NCI-H524 (cell line): ENCODE measurements around the gene FAM20C.
"Not testable (repeated sequence)": the region's sequence is repeated elsewhere in the genome, so short reads cannot be mapped to it uniquely, and the experiment has no call there.

ENCODE experiments used
- DNase-seq, 2 experiments: peaks; one replicate each; lab custom pipeline; 2025; lab: John Stamatoyannopoulos, UW

FAM20C gene

DNA sequence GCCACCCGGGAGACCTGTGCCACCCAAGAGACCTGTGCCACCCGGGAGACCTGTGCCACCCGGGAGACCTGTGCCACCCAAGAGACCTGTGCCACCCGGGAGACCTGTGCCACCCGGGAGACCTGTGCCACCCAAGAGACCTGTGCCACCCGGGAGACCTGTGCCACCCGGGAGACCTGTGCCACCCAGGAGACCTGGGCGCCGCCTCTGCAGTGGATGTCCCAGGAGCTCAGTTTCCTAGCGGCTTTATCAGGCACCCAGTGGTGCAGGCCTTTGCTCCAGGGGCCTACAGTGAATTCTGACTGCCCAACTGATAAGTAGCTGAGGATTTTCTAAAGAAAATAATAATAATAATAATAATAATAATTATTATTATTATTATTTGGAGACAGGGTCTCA is 51.2 kb downstream of the FAM20C start:
- DNase-seq = not testable (repeated sequence)

DNA sequence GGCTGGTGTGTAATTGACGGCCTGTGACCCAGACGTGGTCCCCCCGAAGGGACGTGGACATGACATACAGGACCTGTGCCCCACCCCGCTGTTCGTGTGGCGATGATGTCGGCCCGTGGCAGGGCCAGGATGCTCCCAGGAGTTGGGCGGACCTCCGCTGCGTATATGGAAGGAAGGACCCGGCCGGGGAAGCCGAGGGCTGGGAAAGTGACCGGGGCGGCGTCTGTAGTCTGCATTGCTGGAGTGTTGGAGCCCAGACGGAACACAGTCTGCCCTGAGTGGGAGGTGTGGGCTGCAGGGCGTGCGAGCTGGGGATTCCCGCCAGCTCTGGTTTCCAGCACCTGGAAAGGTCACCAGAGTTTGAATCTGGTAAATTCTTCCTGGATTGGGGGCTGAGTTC is 52.6 kb downstream of the FAM20C start:
- DNase-seq = no peak

DNA sequence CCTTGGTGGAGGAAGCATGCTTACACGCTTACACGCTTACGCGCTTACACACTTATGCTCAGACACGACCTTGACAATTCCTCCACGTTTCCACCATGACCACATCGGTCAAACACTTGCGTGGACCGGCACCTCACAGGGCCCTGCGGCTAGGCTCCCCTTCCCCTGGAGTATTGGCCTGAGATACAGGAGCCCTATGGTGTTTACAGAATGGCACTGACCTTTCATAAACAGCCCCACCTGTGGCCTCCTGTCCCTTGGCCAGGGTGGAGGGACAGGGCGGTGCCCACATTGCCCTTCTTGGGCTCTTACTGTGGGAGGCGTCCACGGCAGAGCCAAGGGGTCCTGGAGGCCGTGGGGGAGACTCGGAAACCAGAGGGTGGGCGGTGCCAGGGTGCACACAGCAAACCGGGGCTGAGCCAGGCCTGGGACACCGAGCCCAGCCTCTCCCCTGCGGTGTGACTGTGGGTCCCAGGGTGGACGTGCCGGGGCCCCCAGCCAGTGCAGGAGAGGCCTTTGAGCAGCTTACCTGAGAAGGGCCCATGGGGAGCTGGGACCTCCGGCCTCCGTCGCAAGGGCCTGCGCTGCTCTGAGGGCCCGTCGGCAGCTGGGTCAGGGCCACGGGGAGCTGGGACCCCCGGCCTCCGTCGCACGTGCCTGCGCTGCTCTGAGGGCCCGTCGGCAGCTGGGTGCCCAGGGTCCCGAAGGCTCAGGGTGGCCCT is 53.4 kb downstream of the FAM20C start:
- no peak for DNase-seq

DNA sequence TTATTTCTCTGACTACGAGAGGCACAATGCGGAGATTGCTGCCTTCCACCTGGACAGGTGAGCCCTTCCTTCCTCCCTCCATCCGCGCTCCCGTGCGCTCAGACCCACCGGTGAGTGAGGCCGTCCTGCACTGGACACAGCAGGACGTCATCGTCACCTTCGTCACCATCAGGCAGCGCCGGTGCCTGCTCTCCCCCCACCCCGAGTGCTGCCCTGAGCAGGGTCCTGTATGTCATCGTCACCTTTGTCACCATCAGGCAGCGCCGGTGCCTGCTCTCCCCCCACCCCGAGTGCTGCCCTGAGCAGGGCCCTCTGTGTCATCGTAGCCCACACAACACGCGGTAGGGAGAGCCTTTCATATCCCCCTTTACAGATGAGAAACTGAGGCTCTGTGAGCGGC is 54.1 kb downstream of the FAM20C start:
- DNase-seq = no peak

DNA sequence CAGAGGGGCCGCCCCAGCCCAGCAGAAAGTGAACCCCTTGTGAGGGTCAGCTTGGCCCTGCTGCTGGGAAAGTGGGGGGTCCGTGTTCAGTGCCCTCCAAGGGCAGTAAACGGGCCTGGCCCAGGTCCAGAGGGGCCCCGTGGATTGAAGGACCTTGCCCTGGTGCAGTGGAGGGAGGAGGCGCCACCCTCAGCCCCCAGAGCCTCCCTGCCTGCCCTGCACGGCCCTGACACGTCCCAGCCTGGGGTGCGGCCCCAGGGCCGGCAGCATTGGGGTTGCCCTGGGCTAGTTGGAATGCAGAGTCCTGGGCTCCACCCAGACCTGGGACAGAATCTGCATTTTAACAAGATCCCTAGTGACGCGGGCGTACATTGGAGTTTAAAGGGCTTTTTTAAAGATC is 54.8 kb downstream of the FAM20C start:
- DNase-seq = no peak

DNA sequence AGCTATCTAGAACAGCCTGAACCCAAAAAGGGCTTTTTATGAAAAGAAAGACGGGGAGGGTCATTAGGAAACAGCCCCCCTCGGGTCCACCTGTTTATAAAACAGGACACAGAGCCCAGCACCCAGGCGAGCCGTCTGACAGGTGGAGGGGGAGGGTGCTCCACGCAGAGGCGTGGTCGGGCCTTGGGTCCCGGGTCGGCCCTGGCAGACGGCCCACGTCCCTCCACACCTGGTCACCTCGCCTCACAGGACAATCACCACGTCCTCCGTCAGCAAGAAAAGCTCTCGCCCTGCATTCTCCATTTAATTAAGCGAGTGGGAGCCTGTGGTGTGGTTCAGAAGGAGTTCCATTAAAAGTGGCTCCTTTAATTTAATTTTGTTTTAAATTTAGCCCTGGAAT is 55.3 kb downstream of the FAM20C start:
- no peak for DNase-seq

DNA sequence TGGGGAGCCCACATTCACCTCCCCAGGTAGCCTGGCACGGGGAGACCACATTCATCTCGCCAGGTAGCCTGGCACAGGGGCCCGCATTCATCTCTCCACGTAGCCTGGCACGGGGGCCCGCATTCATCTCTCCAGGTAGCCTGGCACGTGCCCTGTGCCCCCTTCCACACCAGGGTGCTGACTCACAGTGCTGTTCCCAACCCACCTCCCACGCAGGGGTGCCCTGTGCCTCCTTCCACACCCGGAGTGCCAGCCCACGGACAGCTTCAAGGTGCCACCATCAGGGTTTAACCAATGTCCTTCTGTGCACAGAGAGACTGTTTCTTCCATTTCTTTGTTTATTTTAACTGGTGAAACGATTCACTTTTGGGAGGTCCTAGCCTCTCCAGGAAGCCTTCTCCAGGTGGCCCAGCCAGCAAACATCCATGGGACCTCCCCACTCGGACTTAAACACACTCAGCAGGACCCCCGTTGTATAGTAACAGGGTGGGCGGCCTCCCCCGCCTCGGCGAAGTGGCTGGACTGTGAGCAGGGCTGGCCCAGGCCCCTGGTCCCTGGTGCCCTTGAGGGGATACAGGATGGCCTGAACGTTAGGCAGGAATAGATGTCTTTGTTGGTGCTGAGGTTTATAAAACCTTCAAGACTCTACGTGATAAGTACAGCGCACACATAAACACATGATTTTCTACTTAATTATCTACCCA is 56.5 kb downstream of the FAM20C start:
- DNase-seq = no peak

DNA sequence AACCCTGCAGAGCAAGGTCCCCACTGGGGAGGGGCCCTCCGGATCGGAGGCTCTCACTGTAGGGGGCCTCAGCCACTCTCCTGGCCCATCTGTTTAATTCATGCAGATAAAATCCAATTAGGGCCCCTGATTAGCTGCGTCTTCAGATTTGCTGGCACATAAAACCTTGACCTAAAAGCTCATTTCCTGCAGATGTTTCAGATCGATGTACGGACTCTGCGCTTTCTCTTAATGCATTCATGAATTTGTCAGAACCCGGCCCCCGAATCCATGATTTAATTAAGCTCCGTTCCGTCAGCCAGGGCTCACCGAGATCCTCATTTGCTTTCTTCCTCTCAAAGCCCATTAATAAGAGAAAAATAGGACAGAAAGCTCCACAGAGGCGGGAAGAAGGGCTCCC is 57.6 kb downstream of the FAM20C start:
- peak; percentile 57 to 85 for DNase-seq

DNA sequence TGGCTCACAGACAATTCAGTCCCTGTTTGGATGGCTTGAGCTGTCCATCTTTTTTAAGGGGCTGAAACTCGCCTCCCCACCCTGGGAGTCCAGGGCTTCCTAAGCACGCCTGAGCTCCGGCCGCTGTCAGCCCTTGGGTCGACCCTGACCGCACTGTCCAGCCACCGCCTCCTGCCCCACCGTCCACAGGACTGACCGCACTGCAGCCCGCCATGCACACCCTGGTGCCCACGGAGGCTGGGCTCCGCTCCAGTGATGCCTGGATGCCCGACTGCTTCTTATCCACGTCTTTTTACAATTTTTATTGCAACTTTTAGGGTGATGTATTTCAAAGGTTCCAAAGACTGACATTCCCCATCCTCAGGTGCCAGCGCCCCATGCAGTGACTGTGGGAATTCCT is 58.2 kb downstream of the FAM20C start:
- no peak for DNase-seq

DNA sequence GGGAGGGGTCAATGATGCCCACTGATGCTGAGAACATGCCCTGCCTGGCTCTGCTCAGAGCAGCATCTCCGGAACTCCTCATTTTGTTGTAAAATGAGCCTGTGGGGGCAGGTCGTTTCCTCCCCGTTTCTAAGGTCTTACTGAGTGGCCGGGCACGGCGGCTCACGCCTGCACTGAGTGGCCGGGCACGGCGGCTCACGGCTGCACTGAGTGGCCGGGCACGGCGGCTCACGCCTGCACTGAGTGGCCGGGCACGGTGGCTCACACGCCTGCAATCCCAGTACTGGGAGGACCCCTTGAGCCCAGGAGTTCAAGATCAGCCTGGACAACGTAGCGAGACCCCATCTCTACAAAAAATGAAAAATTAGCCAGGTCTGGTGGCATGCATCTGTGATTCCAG is 58.6 kb downstream of the FAM20C start:
- DNase-seq = no peak

DNA sequence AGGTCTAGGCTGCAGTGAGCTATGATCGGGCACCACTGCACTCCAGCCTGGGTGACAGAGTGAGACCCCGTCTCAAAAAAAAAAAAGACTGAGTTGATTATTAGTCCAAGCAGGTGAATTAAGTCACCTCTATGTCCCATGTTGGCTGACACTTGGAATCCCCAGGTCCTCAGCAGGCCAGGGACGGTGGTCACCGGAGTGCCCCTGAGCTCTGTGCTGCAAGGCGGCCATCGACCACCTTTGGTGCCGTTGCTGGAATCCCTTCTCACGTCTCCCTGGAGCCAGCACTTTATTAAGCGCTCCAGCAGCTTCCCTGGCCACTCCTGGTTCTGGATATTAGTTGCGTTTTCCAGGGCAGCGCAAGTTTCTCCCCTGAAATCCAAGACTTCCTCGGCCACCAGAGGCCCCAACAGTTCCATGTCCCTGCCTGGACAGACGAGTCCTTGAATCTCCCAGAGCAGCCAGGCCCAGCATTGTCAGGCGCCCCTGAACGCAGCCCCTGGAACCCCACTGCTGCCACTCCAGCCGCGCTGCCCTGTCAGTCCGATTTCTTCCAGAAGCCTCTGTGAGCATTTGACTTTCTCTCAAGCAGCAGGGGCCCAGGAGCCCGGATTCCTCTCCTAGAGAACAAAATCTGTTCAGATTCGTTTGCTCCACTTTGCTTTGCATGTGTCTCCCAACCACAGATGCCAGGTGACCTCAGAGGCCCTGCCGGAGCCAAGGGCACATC is 59.2 kb downstream of the FAM20C start:
- no peak for DNase-seq

DNA sequence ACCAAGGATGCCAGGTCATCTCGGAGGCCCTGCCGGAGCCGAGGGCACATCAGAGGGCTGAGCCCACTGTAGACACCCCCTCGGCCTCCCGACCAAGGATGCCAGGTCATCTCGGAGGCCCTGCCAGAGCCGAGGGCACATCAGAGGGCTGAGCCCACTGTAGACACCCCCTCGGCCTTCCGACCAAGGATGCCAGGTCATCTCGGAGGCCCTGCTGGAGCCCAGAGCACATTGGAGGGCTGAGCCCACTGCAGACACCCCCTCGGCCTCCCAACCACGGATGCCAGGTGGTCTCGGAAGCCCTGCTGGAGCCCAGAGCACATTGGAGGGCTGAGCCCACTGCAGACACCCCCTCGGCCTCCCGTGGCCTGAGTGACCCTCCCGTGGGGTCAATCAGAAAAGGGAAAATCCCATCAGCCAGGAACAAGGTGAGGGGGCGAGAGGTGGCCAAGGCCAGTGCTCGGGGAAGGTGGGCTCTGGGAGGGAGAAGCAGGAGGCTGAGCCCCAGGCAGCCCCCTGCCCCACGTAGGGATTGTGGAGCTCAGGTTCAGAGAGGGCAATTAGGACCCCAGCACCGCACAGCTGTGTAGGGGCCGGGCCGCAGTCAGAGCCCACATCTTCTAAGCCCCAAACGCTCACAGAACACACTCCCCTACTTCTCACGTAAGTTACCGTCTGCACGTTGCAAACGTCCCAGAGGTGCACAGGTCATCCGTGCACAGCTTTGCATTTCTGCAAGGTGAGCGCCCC is 60.0 kb downstream of the FAM20C start:
- no peak for DNase-seq

DNA sequence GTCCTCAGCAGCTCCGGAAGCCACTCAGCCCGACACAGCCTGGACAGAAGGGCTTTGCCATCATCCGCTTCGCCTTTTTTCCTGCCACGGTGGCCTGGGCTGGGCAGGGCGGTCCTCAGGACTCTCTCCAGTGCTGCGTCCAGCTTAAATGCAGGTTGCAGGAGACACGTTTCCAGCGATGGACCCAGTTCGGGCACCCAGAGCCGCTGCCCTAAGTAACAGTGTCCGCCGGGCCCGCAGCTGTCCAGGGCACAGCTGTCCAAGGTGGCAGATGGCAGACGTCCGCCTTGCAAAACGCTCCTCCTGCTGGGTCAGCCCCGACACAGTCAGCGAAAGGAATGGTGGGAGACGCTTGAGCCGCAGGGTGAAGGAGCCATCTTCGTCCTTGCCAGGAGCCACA is 60.6 kb downstream of the FAM20C start:
- peak in 1 of 2 experiments; percentile 65 for DNase-seq

DNA sequence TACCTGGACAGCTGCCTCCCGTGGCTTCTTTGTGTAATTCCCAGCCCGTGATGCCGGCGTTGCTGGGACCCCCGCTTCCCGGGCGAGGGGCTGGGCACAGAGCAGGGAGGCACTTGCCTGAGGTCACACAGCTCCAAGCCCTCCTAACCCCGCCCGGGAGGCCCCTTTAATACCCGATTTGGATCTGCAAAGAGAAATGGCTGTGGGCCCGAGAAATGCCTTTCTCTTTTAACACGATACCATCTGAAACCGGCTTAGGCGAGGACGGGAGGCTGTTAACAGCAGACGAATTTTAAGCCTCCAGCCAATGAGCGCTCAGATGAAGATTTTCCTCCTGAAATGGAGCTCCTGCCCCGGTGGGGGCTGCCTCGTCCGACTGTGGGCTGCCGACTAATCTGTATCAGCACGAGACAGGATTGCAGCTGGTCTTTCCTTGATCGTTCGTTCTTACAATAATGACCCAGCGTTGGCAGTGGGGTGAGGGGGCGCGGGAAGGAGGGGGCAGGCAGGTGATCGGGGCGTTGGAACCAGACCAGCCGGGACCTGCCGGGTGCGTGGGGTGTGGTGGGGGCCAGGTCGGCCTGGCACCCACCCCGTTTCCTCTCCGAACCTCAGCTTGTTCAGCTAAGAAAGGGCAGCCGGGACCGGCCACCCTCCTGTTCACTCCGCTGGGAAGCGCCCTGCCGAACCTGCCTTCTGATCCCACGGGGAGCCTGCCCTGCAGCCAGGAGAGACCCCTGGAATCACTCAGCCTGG is 61.4 kb downstream of the FAM20C start:
- peak; percentile 23 to 45 for DNase-seq

DNA sequence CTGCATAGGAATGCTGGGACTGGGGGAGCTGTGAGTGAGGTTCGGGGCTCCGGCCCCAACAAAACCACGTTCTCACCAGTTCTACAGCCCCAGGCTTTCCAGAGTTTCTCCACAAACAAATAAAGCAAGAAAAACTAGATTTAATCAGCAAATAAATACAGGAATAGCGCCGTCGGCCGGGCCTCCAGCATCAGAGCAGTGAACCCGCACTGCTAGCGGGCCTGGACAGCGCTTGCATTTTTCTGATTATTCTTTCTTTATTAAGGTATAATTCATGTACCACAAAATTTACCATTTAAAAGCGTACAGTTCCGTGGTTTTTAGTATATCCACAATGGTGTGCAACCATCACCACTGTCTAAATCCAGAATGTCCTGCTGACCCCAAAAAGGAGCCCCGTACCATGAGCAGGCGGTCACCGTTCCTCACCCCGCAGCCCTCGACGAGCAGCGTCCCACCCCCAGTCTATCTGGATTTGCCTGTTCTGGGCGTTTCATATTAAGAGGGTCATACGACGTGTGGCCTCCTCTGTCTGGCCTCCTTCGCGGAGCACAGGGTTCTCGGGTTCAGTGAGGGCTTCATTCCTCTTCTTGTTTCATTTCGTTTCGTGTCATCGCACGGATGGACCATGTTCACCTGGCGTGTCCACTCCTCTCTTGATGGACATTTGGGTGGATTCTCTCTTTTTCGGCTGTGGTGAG is 62.1 kb downstream of the FAM20C start:
- no peak for DNase-seq

DNA sequence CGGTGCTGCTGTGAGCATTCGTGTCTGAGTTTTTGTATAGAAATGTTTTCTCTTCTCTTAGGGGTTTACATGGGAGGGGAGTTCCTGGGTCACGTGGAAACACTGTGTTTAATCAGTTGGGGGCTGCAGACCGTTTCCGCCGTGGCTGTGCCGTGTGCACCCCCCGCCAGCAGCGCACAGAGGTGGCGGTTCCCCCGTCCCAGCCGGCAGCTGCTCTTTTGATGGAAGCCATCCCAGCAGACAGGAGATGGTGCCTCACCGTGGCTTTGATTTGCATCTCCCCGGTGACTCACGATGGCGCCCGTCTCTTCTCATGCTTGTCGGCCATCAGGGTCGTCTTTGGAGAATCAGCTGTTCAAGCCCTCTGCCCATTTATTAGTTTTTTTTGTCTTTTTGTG is 62.7 kb downstream of the FAM20C start:
- no peak for DNase-seq

DNA sequence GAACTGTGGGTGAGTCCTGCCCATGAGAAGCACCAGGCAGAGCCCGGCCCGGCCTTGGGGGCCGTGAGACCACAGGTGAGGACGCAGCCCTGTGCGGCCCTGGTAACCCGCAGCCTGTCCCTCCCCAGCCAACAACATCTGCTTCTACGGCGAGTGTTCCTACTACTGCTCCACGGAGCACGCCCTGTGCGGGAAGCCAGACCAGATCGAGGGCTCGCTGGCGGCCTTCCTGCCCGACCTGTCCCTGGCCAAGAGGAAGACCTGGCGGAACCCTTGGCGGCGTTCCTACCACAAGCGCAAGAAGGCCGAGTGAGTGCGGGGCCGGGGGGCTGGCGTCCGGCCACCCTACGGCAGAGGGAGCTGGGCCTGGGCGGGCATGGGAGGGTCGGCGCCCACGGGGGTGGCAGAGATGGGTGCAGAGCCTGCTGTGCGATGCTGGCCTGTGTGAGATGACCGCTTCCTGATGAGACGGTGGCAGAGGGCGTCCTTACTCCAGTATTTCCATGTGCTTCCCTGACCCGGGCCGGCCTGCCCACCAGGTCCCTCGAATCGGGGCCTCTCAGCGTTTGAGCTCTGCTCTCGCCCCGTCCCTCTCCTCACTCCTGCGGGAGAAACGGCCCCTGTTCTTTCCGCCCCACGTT is 63.5 kb downstream of the FAM20C start:
- no peak for DNase-seq

DNA sequence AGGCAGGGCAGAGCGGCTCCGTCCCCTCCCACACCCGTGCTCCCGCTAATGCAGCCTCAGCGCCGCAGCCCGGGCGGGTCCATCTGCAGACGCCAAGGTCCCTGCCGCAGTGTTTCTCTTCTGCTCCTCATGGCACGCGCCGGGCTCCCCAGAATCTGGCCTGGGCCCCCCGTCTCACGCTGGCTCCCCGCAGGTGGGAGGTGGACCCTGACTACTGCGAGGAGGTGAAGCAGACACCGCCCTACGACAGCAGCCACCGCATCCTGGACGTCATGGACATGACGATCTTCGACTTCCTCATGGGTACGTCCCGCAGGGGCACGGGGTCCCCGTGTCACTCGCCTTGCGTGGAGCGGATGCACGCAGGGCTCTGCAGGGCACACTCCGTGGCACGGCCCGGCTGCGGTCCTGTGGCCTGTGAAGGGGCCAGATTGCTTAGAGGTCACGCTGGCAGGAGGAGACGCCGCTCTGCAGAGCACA is 64.1 kb downstream of the FAM20C start:
- no peak for DNase-seq

DNA sequence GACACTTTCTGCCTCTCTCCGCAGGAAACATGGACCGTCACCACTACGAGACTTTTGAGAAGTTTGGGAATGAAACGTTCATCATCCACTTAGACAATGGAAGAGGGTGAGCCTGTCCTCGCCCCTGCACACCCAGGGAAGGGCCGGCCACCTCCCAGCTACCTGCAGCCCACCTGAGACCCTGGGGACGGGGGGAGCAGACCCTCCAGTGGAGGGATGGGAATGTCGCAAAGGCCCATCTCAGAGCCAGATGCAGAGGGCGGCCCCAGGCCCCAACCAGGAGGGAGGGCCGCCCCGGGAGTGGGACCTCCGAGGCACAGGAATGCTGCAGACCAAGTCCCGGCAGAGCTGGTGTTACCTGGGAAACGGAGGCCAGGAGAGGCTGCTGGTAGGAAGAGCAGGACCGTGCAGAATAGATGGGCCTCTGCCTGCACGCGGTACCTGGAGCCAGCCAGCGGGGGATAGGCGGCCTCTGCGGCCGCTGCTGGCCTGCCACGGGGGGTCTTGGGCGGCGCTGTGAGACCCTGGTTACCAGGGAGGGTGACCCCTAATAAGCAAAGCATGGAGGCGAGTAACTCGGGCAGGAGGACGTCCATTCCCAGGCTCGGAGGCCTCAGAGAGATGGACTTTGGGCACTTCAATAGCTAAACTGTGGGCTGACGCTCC is 64.7 kb downstream of the FAM20C start:
- DNase-seq = no peak

DNA sequence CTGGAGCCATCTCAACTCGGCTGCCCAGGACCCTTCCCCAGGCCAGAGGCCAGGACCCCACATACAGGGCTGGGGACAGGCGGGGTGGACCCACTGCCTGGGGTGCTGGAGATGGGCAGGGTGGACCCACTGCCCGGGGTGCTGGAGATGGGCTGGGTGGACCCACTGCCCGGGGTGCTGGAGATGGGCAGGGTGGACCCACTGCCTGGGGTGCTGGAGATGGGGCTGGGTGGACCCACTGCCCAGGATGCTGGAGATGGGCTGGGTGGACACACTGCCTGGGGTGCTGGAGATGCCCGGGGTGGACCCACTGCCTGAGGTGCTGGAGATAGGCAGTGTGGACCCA is 65.2 kb downstream of the FAM20C start:
- DNase-seq = no peak
